SJCRH30 (cell line): Measurements from ENCODE around the gene ZG16. TPM values are rescaled to one million over a fixed set of nuclear protein-coding genes. Genes with fewer than 3 reads are reported as not detected.
"Not testable (repeated sequence)": the region's sequence is repeated elsewhere in the genome, so short reads cannot be mapped to it uniquely, and the experiment has no call there.

ENCODE experiments used
- DNase-seq, 2 experiments: peaks; one replicate each; pipeline ENCODE4 v3.0.0-alpha.2; 2015 to 2020
- H3K27ac ChIP-seq: fragments of 250-450 bp; sonication (Bioruptor Pico); 2 replicates; pipeline ENCODE4 v1.5.1; 2020; ENCODE audit warnings: mild to moderate bottlenecking, moderate library complexity
- H3K27me3 ChIP-seq: fragments of 250-450 bp; sonication (Bioruptor Pico); 2 replicates; pipeline ENCODE4 v1.5.1; 2020; ENCODE audit warnings: mild to moderate bottlenecking, moderate library complexity
- H3K36me3 ChIP-seq: fragments of 250-450 bp; sonication (Bioruptor Pico); 2 replicates; pipeline ENCODE4 v1.5.1; 2020; ENCODE audit warnings: mild to moderate bottlenecking, moderate library complexity
- H3K4me1 ChIP-seq: fragments of 250-450 bp; sonication (Bioruptor Pico); 2 replicates; pipeline ENCODE4 v1.5.1; 2020; ENCODE audit warnings: mild to moderate bottlenecking, moderate library complexity
- H3K4me3 ChIP-seq: fragments of 250-450 bp; sonication (Bioruptor Pico); 2 replicates; pipeline ENCODE4 v1.5.1; 2020; ENCODE audit warnings: mild to moderate bottlenecking, moderate library complexity
- H3K9me3 ChIP-seq: fragments of 250-450 bp; sonication (Bioruptor Pico); replicated peaks from 2 replicates; pipeline ENCODE4 v1.5.1; 2020; ENCODE audit warnings: mild to moderate bottlenecking, moderate library complexity
- total RNA-seq: library from RNA; depleted of rRNA; stranded (reverse); fragments of >200 nt; shearing (Covaris generic); gene quantifications from 2 replicates; pipeline ENCODE4 v1.2.3, GENCODE V29; 2014

Gene ZG16
- total RNA-seq, 1 experiment from 2014 or later = not detected

GRCh38 chr16:29744541-29745101 lies 33.4 kb upstream of the ZG16 start:
- no peak overlapping the region for H3K4me3 ChIP-seq
- H3K4me1 ChIP-seq = no peaks in the 10 kb centered on the region
- no peak for DNase-seq
- no peaks in the 10 kb centered on the region for H3K9me3 ChIP-seq
- H3K36me3 ChIP-seq = no peaks in the 10 kb centered on the region
- no peak overlapping the region for H3K27ac ChIP-seq
- H3K27me3 ChIP-seq = no peaks in the 10 kb centered on the region

- Histone ChIP-seq H3K4me1 (no peaks in the 10 kb centered on the region), H3K27ac (no peak overlapping the region), H3K36me3 (no peaks in the 10 kb centered on the region), H3K27me3 (no peaks in the 10 kb centered on the region), H3K4me3 (no peak overlapping the region), H3K9me3 (no peaks in the 10 kb centered on the region)
- no peak for DNase-seq
Observed at GRCh38 chr16:29745121-29745852, 32.8 kb upstream of the ZG16 start.

- no peaks in the 10 kb centered on the region for H3K27me3 ChIP-seq
- H3K36me3 ChIP-seq = no peaks in the 10 kb centered on the region
- no peaks in the 10 kb centered on the region for H3K4me1 ChIP-seq
- H3K27ac ChIP-seq = no peak within 1 kb of the TSS
- H3K9me3 ChIP-seq = no peaks in the 10 kb centered on the region
- DNase-seq = no peak
- H3K4me3 ChIP-seq = no peak within 1 kb of the TSS
Observed at GRCh38 chr16:29745853-29746345, 32.2 kb upstream of the ZG16 start, which contains the start of gene C16orf54. C16orf54 (minus strand) TSS chr16:29745990; CDS start chr16:29744951, 1,039 bp downstream.

- not testable (repeated sequence) for H3K36me3 ChIP-seq, H3K9me3 ChIP-seq, H3K27ac ChIP-seq, H3K27me3 ChIP-seq, H3K4me1 ChIP-seq, DNase-seq, H3K4me3 ChIP-seq
Observed at GRCh38 chr16:29746518-29746917, 31.5 kb upstream of the ZG16 start.

- no peak for DNase-seq
- no peaks in the 10 kb centered on the region for H3K27me3 ChIP-seq
- H3K4me1 ChIP-seq = no peaks in the 10 kb centered on the region
- H3K9me3 ChIP-seq = no peaks in the 10 kb centered on the region
- H3K36me3 ChIP-seq = no peaks in the 10 kb centered on the region
- H3K27ac ChIP-seq = no peak overlapping the region
- no peak overlapping the region for H3K4me3 ChIP-seq
Observed at GRCh38 chr16:29747947-29748759, 29.9 kb upstream of the ZG16 start.

GRCh38 chr16:29748760-29749149 lies 29.3 kb upstream of the ZG16 start:
- H3K27me3 ChIP-seq, DNase-seq, H3K36me3 ChIP-seq, H3K27ac ChIP-seq, H3K9me3 ChIP-seq, H3K4me1 ChIP-seq, H3K4me3 ChIP-seq: not testable (repeated sequence)

GRCh38 chr16:29753516-29753915 lies 24.5 kb upstream of the ZG16 start:
- H3K9me3 ChIP-seq = no peaks in the 10 kb centered on the region
- H3K27me3 ChIP-seq = no peaks in the 10 kb centered on the region
- DNase-seq = no peak
- no peak overlapping the region for H3K4me3 ChIP-seq
- H3K4me1 ChIP-seq = no peaks in the 10 kb centered on the region
- no peaks in the 10 kb centered on the region for H3K36me3 ChIP-seq
- H3K27ac ChIP-seq = no peak overlapping the region

- no peak for DNase-seq
- Histone ChIP-seq H3K36me3 (no peaks in the 10 kb centered on the region), H3K4me3 (no peak overlapping the region), H3K4me1 (no peaks in the 10 kb centered on the region), H3K27me3 (no peaks in the 10 kb centered on the region), H3K9me3 (no peaks in the 10 kb centered on the region), H3K27ac (no peak overlapping the region)
Observed at GRCh38 chr16:29756654-29757053, 21.4 kb upstream of the ZG16 start.

GRCh38 chr16:29757086-29757485 lies 21.0 kb upstream of the ZG16 start:
- H3K27ac ChIP-seq, H3K36me3 ChIP-seq, H3K27me3 ChIP-seq, H3K4me1 ChIP-seq, H3K4me3 ChIP-seq, DNase-seq, H3K9me3 ChIP-seq: not testable (repeated sequence)

- DNase-seq = no peak
- H3K27ac ChIP-seq = no peak overlapping the region
Observed at GRCh38 chr16:29757950-29758466, 20.0 kb upstream of the ZG16 start.

GRCh38 chr16:29760567-29761279 lies 17.3 kb upstream of the ZG16 start:
- Histone ChIP-seq H3K27ac (no peak overlapping the region), H3K9me3 (no peaks in the 10 kb centered on the region), H3K27me3 (no peaks in the 10 kb centered on the region), H3K4me3 (no peak overlapping the region), H3K4me1 (no peaks in the 10 kb centered on the region), H3K36me3 (no peaks in the 10 kb centered on the region)
- DNase-seq = no peak

More at GRCh38 chr16:29757950-29758466, 20.0 kb upstream of the ZG16 start:
- Histone ChIP-seq H3K4me1 (no peaks in the 10 kb centered on the region), H3K9me3 (no peaks in the 10 kb centered on the region), H3K27me3 (no peaks in the 10 kb centered on the region), H3K4me3 (no peak overlapping the region), H3K36me3 (no peaks in the 10 kb centered on the region)

- H3K36me3 ChIP-seq, H3K4me1 ChIP-seq, H3K9me3 ChIP-seq, H3K4me3 ChIP-seq, H3K27ac ChIP-seq, DNase-seq, H3K27me3 ChIP-seq: not testable (repeated sequence)
Observed at GRCh38 chr16:29761280-29761651, 16.8 kb upstream of the ZG16 start.

- no peaks in the 10 kb centered on the region for H3K4me1 ChIP-seq
- no peak overlapping the region for H3K4me3 ChIP-seq
- no peaks in the 10 kb centered on the region for H3K36me3 ChIP-seq
- H3K27me3 ChIP-seq = no peaks in the 10 kb centered on the region
- no peak for DNase-seq
- H3K9me3 ChIP-seq = no peaks in the 10 kb centered on the region
- no peak overlapping the region for H3K27ac ChIP-seq
Observed at GRCh38 chr16:29761882-29762281, 16.2 kb upstream of the ZG16 start.

GRCh38 chr16:29763326-29763725 lies 14.7 kb upstream of the ZG16 start:
- H3K27ac ChIP-seq = no peak overlapping the region
- H3K4me3 ChIP-seq = no peak overlapping the region
- H3K36me3 ChIP-seq = no peaks in the 10 kb centered on the region
- no peaks in the 10 kb centered on the region for H3K4me1 ChIP-seq
- H3K9me3 ChIP-seq = no peaks in the 10 kb centered on the region
- no peaks in the 10 kb centered on the region for H3K27me3 ChIP-seq
- DNase-seq = no peak
